HEK293 (cell line): ENCODE measurements around the gene LRRC4C.

Experiments used
- CTCF ChIA-PET: fragments of 350-600 bp; formaldehyde crosslinking; extraction: SDS; loops from one replicate; lab custom pipeline; 2021; ENCODE audit warnings: antibody characterized with exemption; lab: Yijun Ruan, JAX
- POLR2A ChIA-PET: fragments of 300-600 bp; formaldehyde crosslinking; extraction: SDS; loops from one replicate; lab custom pipeline; 2020; ENCODE audit warnings: antibody characterized with exemption, inconsistent platforms; lab: Yijun Ruan, JAX
- H3K27ac ChIP-seq: fragments of 200-500 bp; sonication (Bioruptor generic); 2 replicates; pipeline ENCODE4 v1.5.1; 2014; ENCODE audit warnings: low read depth, low read length, control low read depth, inconsistent platforms; ENCODE audit errors: extremely low read depth
- H3K36me3 ChIP-seq, 2 experiments: fragments of 200-500 bp in 1 of 2; sonication (Bioruptor generic) in 1 of 2; 1 replicate in 1 of 2; 2 replicates in 1 of 2; pipeline ENCODE4 v1.5.1; 2014 to 2017; ENCODE audit warnings: inconsistent platforms in 2 of 2, low read length in 2 of 2; ENCODE audit not compliant: control insufficient read depth in 2 of 2, insufficient read depth in 1 of 2
- H3K4me1 ChIP-seq: fragments of 200-500 bp; sonication (Bioruptor generic); 2 replicates; pipeline ENCODE4 v1.5.1; 2014; ENCODE audit warnings: mild to moderate bottlenecking, low read length, inconsistent platforms; ENCODE audit not compliant: control insufficient read depth, insufficient read depth
- H3K4me3 ChIP-seq: 2 replicates; pipeline ENCODE4 v1.5.1; 2011; ENCODE audit warnings: low read depth, mild to moderate bottlenecking, control low read depth, low read length, moderate library complexity
- H3K9me3 ChIP-seq: fragments of 200-500 bp; sonication (Bioruptor generic); 2 replicates; pipeline ENCODE4 v1.5.1; 2014; ENCODE audit warnings: low read depth, low read length, inconsistent platforms; ENCODE audit not compliant: control insufficient read depth, insufficient read depth
- ELK4 ChIP-seq: IDR thresholded peaks from 2 replicates; pipeline ENCODE4 v1.6.1; 2011; ENCODE audit warnings: mild to moderate bottlenecking, low read depth, low read length, borderline replicate concordance
- FEZF1 ChIP-seq: fragments of 450-650 bp; formaldehyde crosslinking; IDR thresholded peaks from 2 replicates; pipeline ENCODE4 v1.5.1; 2016; ENCODE audit warnings: missing biosample characterization, missing genetic modification characterization
- KLF16 ChIP-seq: fragments of 450-650 bp; formaldehyde crosslinking; IDR thresholded peaks from 2 replicates; pipeline ENCODE4 v1.5.1; 2017; ENCODE audit warnings: missing biosample characterization, missing genetic modification characterization
- SETDB1 ChIP-seq: IDR thresholded peaks from one replicate; pipeline ENCODE4 v1.6.1; 2017; ENCODE audit warnings: mild to moderate bottlenecking, low read length, moderate library complexity, mixed read lengths; ENCODE audit not compliant: insufficient read length
- TCF7L2 ChIP-seq: IDR thresholded peaks from 2 replicates; pipeline ENCODE4 v1.6.1; 2011; ENCODE audit warnings: low read depth, mild to moderate bottlenecking, inconsistent platforms, low read length, moderate library complexity, borderline replicate concordance
- TRIM28 ChIP-seq: IDR thresholded peaks from 2 replicates; pipeline ENCODE4 v1.6.1; 2011; ENCODE audit warnings: low read length, control low read depth, borderline replicate concordance
- ZBTB7A ChIP-seq: fragments of 450-650 bp; formaldehyde crosslinking; IDR thresholded peaks from 2 replicates; pipeline ENCODE4 v1.5.1; 2016; ENCODE audit warnings: low read depth, missing biosample characterization, missing genetic modification characterization
- ZNF133 ChIP-seq: fragments of 450-650 bp; formaldehyde crosslinking; IDR thresholded peaks from 2 replicates; pipeline ENCODE4 v1.5.1; 2016; ENCODE audit warnings: missing biosample characterization, missing genetic modification characterization
- ZNF174 ChIP-seq: fragments of 450-650 bp; formaldehyde crosslinking; IDR thresholded peaks from 2 replicates; pipeline ENCODE4 v1.5.0; 2017; ENCODE audit warnings: missing biosample characterization, mild to moderate bottlenecking, missing genetic modification characterization
- ZNF19 ChIP-seq: fragments of 450-650 bp; formaldehyde crosslinking; IDR thresholded peaks from 2 replicates; pipeline ENCODE4; 2016; ENCODE audit warnings: missing biosample characterization, missing genetic modification characterization, low read depth
- ZNF2 ChIP-seq: fragments of 450-650 bp; formaldehyde crosslinking; IDR thresholded peaks from 2 replicates; pipeline ENCODE4 v1.5.1; 2016; ENCODE audit warnings: missing biosample characterization, missing genetic modification characterization
- ZNF248 ChIP-seq: fragments of 450-650 bp; formaldehyde crosslinking; IDR thresholded peaks from 2 replicates; pipeline ENCODE4 v1.5.1; 2017; ENCODE audit warnings: missing biosample characterization, missing genetic modification characterization
- ZNF292 ChIP-seq: fragments of 450-650 bp; formaldehyde crosslinking; IDR thresholded peaks from 2 replicates; pipeline ENCODE4 v1.5.1; 2016; ENCODE audit warnings: low read depth, missing biosample characterization, missing genetic modification characterization, borderline replicate concordance
- ZNF530 ChIP-seq: fragments of 450-650 bp; formaldehyde crosslinking; IDR thresholded peaks from 2 replicates; pipeline ENCODE4 v1.5.1; 2016; ENCODE audit warnings: low read depth, missing biosample characterization, missing genetic modification characterization
- ZNF654 ChIP-seq: fragments of 450-650 bp; formaldehyde crosslinking; IDR thresholded peaks from 2 replicates; pipeline ENCODE4 v1.5.1; 2016; ENCODE audit warnings: low read depth, missing biosample characterization, missing genetic modification characterization
- ZNF670 ChIP-seq: fragments of 450-650 bp; formaldehyde crosslinking; IDR thresholded peaks from 2 replicates; pipeline ENCODE4 v1.5.1; 2016; ENCODE audit warnings: missing biosample characterization, missing genetic modification characterization, low read depth
- ZNF76 ChIP-seq: fragments of 450-650 bp; formaldehyde crosslinking; IDR thresholded peaks from 2 replicates; pipeline ENCODE4; 2016; ENCODE audit warnings: low read depth, missing biosample characterization, missing genetic modification characterization, borderline replicate concordance
- ZNF768 ChIP-seq: fragments of 450-650 bp; formaldehyde crosslinking; IDR thresholded peaks from 2 replicates; pipeline ENCODE4 v1.5.1; 2018; ENCODE audit warnings: missing biosample characterization, mild to moderate bottlenecking, missing genetic modification characterization
- ZNF791 ChIP-seq: fragments of 450-650 bp; formaldehyde crosslinking; IDR thresholded peaks from 2 replicates; pipeline ENCODE4 v1.5.1; 2016; ENCODE audit warnings: missing biosample characterization, missing genetic modification characterization
- TF ChIP-seq, protein P1 (sequence below): fragments of 450-650 bp; formaldehyde crosslinking; IDR thresholded peaks from 2 replicates; pipeline ENCODE4 v1.5.1; 2016; ENCODE audit warnings: missing biosample characterization, missing genetic modification characterization
- TF ChIP-seq, protein P2 (sequence below): fragments of 450-650 bp; formaldehyde crosslinking; IDR thresholded peaks from 2 replicates; pipeline ENCODE4 v1.5.1; 2017; ENCODE audit warnings: missing biosample characterization, mild to moderate bottlenecking, missing genetic modification characterization, moderate library complexity
- TF ChIP-seq, protein P3 (sequence below): fragments of 450-650 bp; IDR thresholded peaks from 2 replicates; pipeline ENCODE4 v1.5.1; 2018; ENCODE audit warnings: missing biosample characterization, mild to moderate bottlenecking, missing genetic modification characterization

LRRC4C gene

DNA sequence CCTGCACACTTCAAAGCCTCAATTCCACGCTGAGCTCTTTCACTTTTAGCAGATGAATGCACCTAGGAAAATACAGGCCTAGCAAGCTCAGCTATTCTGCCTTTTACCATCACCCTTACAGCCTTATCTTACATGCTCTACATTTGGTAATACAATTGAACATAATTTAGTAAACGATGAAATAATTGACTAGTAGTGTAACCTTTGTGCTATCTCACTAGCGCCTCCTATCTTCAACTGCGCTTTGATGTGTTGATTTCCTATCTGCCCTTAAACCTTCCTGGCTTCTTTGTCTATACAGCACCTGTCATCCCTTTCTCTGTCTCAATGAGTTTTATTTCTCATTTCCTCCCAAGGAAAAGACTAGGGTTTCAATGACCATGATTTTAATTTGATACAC lies 149.7 kb downstream of the LRRC4C start:
- TF ChIP-seq ZNF133: no peak
- no peak for TF ChIP-seq ZNF174 (tag by site-specific recombination)
- TF ChIP-seq ZNF248 (tag by site-specific recombination): no peak
- TF ChIP-seq, protein P1, sequence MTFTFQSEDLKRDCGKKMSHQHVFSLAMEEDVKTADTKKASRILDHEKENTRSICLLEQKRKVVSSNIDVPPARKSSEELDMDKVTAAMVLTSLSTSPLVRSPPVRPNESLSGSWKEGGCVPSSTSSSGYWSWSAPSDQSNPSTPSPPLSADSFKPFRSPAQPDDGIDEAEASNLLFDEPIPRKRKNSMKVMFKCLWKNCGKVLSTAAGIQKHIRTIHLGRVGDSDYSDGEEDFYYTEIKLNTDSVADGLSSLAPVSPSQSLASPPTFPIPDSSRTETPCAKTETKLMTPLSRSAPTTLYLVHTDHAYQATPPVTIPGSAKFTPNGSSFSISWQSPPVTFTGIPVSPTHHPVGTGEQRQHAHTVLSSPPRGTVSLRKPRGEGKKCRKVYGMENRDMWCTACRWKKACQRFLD (tag by site-specific recombination): no peak
- TF ChIP-seq ZNF768 (tag by site-specific recombination): no peak
- no peak for TF ChIP-seq SETDB1
- TF ChIP-seq ZNF2 (tag by site-specific recombination): no peak
- no peak for TF ChIP-seq ZNF292 (tag by site-specific recombination)
- no peak for TF ChIP-seq FEZF1 (tag by site-specific recombination)
- TF ChIP-seq TCF7L2: no peak
- Histone ChIP-seq H3K4me3 (no peak overlapping the region), H3K36me3 (no peaks in the 10 kb centered on the region), H3K27ac (no peak overlapping the region), H3K4me1 (no peaks in the 10 kb centered on the region), H3K9me3 (no peaks in the 10 kb centered on the region)
- ChIA-PET CTCF (no interaction called here), POLR2A (no interaction called here)

- H3K4me1 ChIP-seq: no peaks in the 10 kb centered on the region
- POLR2A ChIA-PET: no interaction called here
- no peak for TF ChIP-seq ZNF654 (tag by site-specific recombination)
- no peak for TF ChIP-seq ZNF791 (tag by site-specific recombination)
- TF ChIP-seq ZNF670 (tag by site-specific recombination): no peak
- no peak for TF ChIP-seq KLF16 (tag by site-specific recombination)
- TF ChIP-seq, protein P2, sequence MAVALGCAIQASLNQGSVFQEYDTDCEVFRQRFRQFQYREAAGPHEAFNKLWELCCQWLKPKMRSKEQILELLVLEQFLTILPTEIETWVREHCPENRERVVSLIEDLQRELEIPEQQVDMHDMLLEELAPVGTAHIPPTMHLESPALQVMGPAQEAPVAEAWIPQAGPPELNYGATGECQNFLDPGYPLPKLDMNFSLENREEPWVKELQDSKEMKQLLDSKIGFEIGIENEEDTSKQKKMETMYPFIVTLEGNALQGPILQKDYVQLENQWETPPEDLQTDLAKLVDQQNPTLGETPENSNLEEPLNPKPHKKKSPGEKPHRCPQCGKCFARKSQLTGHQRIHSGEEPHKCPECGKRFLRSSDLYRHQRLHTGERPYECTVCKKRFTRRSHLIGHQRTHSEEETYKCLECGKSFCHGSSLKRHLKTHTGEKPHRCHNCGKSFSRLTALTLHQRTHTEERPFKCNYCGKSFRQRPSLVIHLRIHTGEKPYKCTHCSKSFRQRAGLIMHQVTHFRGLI: no peak
- TF ChIP-seq ZNF19 (tag by site-specific recombination): no peak
- TF ChIP-seq ZBTB7A (tag by site-specific recombination): no peak
- TF ChIP-seq, all 188 proteins: peak for 0
- H3K27ac ChIP-seq: no peak overlapping the region
- CTCF ChIA-PET: interaction anchor here (0.6 kb wide), 2 partner anchors 74 to 151 kb away, joined by 3 read pairs; no protein-coding TSS in a partner anchor
- H3K36me3 ChIP-seq: no peaks in the 10 kb centered on the region
- no peaks in the 10 kb centered on the region for H3K9me3 ChIP-seq
- no peak overlapping the region for H3K4me3 ChIP-seq
These were observed 150.3 kb downstream of the LRRC4C start for GRCh38 chr11:41309111-41309522.

GRCh38 chr11:41308286-41308685 lies 151.2 kb downstream of the LRRC4C start:
- ChIA-PET POLR2A (no interaction called here), CTCF (interaction anchor here (0.6 to 0.7 kb wide), 2 partner anchors 16 to 1110 kb away, joined by 3 read pairs; no protein-coding TSS in a partner anchor)
- Histone ChIP-seq H3K36me3 (no peaks in the 10 kb centered on the region), H3K9me3 (no peaks in the 10 kb centered on the region), H3K4me3 (no peak overlapping the region), H3K4me1 (no peaks in the 10 kb centered on the region), H3K27ac (no peak overlapping the region)
- TF ChIP-seq TRIM28 (no peak), ZNF530 (tag by site-specific recombination) (no peak), ELK4 (no peak), ZNF76 (tag by site-specific recombination) (no peak)
- TF ChIP-seq, protein P3, sequence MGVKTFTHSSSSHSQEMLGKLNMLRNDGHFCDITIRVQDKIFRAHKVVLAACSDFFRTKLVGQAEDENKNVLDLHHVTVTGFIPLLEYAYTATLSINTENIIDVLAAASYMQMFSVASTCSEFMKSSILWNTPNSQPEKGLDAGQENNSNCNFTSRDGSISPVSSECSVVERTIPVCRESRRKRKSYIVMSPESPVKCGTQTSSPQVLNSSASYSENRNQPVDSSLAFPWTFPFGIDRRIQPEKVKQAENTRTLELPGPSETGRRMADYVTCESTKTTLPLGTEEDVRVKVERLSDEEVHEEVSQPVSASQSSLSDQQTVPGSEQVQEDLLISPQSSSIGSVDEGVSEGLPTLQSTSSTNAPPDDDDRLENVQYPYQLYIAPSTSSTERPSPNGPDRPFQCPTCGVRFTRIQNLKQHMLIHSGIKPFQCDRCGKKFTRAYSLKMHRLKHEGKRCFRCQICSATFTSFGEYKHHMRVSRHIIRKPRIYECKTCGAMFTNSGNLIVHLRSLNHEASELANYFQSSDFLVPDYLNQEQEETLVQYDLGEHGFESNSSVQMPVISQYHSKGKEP (tag by site-specific recombination): no peak
